OCI-LY3 (cell line): Measurements from ENCODE around the gene LAMC3.

ENCODE experiments used
- H2AFZ ChIP-seq: fragments of 200-600, 300-600 bp; shearing (Covaris generic); 2 replicates; pipeline ENCODE4 v1.6.0; 2014; ENCODE audit warnings: antibody characterized with exemption, low read depth, low read length
- H3K27ac ChIP-seq: fragments of 200-600, 300-600 bp; sonication (generic); 2 replicates; pipeline ENCODE4 v1.5.1; 2014; ENCODE audit warnings: mild to moderate bottlenecking, low read length, moderate library complexity, mixed read lengths
- H3K27me3 ChIP-seq: fragments of 200-600, 300-600 bp; sonication (generic); 2 replicates; pipeline ENCODE4 v1.6.1; 2014; ENCODE audit warnings: low read depth, low read length, mixed read lengths
- H3K36me3 ChIP-seq: fragments of 200-600, 300-600 bp; sonication (generic); replicated peaks from 2 replicates; pipeline ENCODE3; 2014; ENCODE audit warnings: low read depth, low read length, mixed read lengths
- H3K4me1 ChIP-seq: fragments of 300-600, 200-600 bp; sonication (generic); 2 replicates; pipeline ENCODE4 v1.6.1; 2014; ENCODE audit warnings: low read length, mixed read lengths
- H3K4me2 ChIP-seq: fragments of 200-600, 300-600 bp; sonication (generic); 2 replicates; pipeline ENCODE4 v1.6.1; 2014; ENCODE audit warnings: low read length, mixed read lengths
- H3K4me3 ChIP-seq: fragments of 300-600, 200-600 bp; sonication (generic); 2 replicates; pipeline ENCODE4 v1.5.1; 2014; ENCODE audit warnings: antibody characterized with exemption, mild to moderate bottlenecking, low read length, moderate library complexity
- H3K79me2 ChIP-seq: fragments of 300-600, 200-600 bp; shearing (Covaris generic); 2 replicates; pipeline ENCODE4 v1.6.1; 2014; ENCODE audit warnings: mild to moderate bottlenecking, low read length, mixed read lengths
- H3K9ac ChIP-seq: fragments of 300-600, 200-600 bp; shearing (Covaris generic); 2 replicates; pipeline ENCODE4 v1.6.0; 2014; ENCODE audit warnings: mild to moderate bottlenecking, low read length, moderate library complexity
- H3K9me3 ChIP-seq: fragments of 200-600, 300-600 bp; shearing (Covaris generic); 2 replicates; pipeline ENCODE4 v1.6.1; 2014; ENCODE audit warnings: low read length, mixed read lengths; ENCODE audit not compliant: insufficient read depth
- H4K20me1 ChIP-seq: fragments of 200-600, 300-600 bp; sonication (generic); 2 replicates; pipeline ENCODE4 v1.6.1; 2016; ENCODE audit warnings: low read length, mixed read lengths; ENCODE audit not compliant: insufficient read depth
- CTCF ChIP-seq: fragments of 200-600, 300-600 bp; sonication (generic); IDR thresholded peaks from 2 replicates; pipeline ENCODE4 v1.5.1; 2014; ENCODE audit warnings: antibody characterized with exemption, low read length, low read depth
- EZH2phosphoT487 ChIP-seq: fragments of 200-600 bp; shearing (Covaris generic); IDR thresholded peaks from 2 replicates; pipeline ENCODE4 v1.6.1; 2018; ENCODE audit warnings: antibody characterized with exemption, mixed run types, low read depth

Gene LAMC3

DNA sequence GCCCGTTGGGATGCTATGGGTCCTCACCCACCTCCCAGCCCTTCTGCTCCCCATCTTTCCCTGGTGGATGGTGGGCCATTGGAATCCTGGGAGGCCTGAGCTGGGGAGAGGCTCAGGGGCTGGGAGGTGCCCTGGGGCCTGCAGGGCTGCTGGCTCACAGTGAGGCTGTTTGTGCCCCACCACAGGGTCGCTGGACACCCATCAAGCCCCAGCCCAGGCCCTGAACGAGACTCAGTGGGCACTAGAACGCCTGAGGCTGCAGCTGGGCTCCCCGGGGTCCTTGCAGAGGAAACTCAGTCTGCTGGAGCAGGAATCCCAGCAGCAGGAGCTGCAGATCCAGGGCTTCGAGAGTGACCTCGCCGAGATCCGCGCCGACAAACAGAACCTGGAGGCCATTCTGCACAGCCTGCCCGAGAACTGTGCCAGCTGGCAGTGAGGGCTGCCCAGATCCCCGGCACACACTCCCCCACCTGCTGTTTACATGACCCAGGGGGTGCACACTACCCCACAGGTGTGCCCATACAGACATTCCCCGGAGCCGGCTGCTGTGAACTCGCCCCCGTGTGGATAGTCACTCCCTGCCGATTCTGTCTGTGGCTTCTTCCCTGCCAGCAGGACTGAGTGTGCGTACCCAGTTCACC is 82.5 kb downstream of the LAMC3 start:
- Histone ChIP-seq H3K9ac (no peak overlapping the region), H3K36me3 (no peaks in the 10 kb centered on the region), H3K27ac (no peak overlapping the region), H3K79me2 (no peaks in the 10 kb centered on the region), H3K27me3 (peaks cover 6% of the 10 kb centered on the region; the same call in 1 of the 2 replicates), H3K9me3 (no peaks in the 10 kb centered on the region), H4K20me1 (no peaks in the 10 kb centered on the region), H3K4me3 (no peak overlapping the region), H3K4me1 (no peaks in the 10 kb centered on the region), H3K4me2 (no peak overlapping the region), H2AFZ (no peak overlapping the region)
- no peak for TF ChIP-seq CTCF
- TF ChIP-seq EZH2phosphoT487, result no peak

DNA sequence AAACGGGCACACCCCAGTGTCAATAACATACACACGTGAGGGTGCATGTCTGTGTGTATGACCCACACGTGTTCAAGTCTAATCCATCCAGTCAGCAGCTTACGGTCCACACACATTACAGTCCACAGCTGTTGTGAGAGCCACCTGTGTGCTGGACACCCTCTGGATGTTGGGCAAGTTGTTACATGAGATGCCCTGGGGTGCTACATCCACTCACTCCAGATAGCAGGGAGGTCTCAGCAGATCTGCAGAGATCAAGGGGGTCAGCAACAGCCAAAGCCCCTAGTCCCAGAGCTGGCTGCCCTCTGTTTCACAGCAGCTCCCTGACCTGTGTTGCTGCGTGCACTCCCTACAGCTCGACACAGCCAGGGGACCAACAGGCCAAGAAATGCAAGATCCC is 83.1 kb downstream of the LAMC3 start:
- Histone ChIP-seq H3K27me3 (peaks cover 12% of the 10 kb centered on the region; the same call in 1 of the 2 replicates), H3K4me2 (no peak overlapping the region), H2AFZ (no peak overlapping the region), H3K4me1 (no peaks in the 10 kb centered on the region), H3K79me2 (no peaks in the 10 kb centered on the region), H4K20me1 (no peaks in the 10 kb centered on the region), H3K36me3 (no peaks in the 10 kb centered on the region), H3K9ac (no peak overlapping the region), H3K4me3 (no peak overlapping the region), H3K27ac (no peak overlapping the region), H3K9me3 (no peaks in the 10 kb centered on the region)
- TF ChIP-seq EZH2phosphoT487, result no peak
- no peak for TF ChIP-seq CTCF

DNA sequence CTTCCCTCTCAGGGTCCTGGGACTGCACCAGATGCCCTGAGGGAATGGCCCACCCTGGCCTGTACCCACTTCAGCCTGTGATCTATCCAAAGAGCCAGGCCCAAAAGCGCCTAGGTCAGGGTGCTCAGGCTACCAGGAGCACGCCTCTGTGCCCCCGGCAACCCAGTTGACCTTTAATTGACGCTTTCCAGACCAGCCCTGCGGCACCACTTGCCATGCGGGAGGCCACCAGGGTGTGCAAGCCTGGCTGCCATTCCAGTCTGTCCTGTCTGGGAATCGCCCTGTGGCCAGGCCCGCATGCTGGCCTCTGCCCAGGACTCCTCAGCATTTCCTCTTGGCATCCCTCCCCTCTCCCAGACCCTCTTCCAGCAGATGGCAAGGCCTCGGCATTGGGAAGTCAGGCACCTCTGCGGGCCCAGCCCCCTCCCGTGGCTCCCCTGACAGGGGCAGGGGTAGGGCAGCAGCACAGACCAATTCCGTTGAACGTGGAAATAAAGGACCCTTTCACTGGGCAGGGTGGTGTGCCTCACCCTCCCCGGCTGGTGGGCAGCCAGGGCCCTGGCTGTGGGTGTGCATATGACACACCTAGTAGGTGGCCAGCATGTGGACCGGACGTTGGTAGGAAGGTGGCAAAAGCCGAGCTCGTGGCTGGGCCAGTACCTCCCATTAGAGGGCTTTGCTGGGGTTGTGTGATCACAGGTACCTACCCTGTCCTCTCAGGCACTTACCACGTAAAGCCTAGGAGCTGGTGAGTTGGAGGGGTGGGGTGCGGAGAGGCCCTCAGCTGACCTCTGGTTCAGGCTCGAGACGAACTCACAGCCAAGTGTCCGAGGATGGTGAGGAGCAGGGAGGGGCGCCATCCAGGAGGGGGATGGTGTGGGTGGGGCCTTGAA is 83.8 kb downstream of the LAMC3 start:
- Histone ChIP-seq H3K27ac (no peak overlapping the region), H3K4me3 (no peak overlapping the region), H3K9ac (no peak overlapping the region), H4K20me1 (no peaks in the 10 kb centered on the region), H3K36me3 (no peaks in the 10 kb centered on the region), H3K79me2 (no peaks in the 10 kb centered on the region), H3K4me1 (no peaks in the 10 kb centered on the region), H2AFZ (no peak overlapping the region), H3K4me2 (no peak overlapping the region), H3K27me3 (peaks cover 12% of the 10 kb centered on the region; the same call in 1 of the 2 replicates), H3K9me3 (no peaks in the 10 kb centered on the region)
- TF ChIP-seq EZH2phosphoT487 (no peak), CTCF (no peak)

GRCh38 chr9:131094015-131094414 is 85.0 kb downstream of the LAMC3 start:
- H2AFZ ChIP-seq, result no peak overlapping the region
- no peak overlapping the region for H3K4me2 ChIP-seq
- TF ChIP-seq CTCF, result no peak
- no peak for TF ChIP-seq EZH2phosphoT487
- no peaks in the 10 kb centered on the region for H3K36me3 ChIP-seq
- no peaks in the 10 kb centered on the region for H4K20me1 ChIP-seq
- H3K9me3 ChIP-seq, result no peaks in the 10 kb centered on the region
- H3K27me3 ChIP-seq, result peaks cover 12% of the 10 kb centered on the region; the same call in 1 of the 2 replicates
- no peaks in the 10 kb centered on the region for H3K4me1 ChIP-seq
- H3K79me2 ChIP-seq, result no peaks in the 10 kb centered on the region
- H3K27ac ChIP-seq, result no peak overlapping the region
- no peak overlapping the region for H3K9ac ChIP-seq
- H3K4me3 ChIP-seq, result no peak overlapping the region
